Right lobe of liver (tissue), 4 donors: ENCODE measurements around the gene HMGCR.

ENCODE experiments used
- CTCF ChIP-seq, 4 donors: fragments of 200-600 bp in 3 of 4; fragments of 450-650 bp in 1 of 4; IDR thresholded peaks; one replicate each; pipeline versions ENCODE4 v1.5.1 to v1.8.0; 2016 to 2022; ENCODE audit warnings: antibody characterized with exemption in 4 of 4, mild to moderate bottlenecking in 2 of 4
- POLR2A ChIP-seq: fragments of 450-650 bp; IDR thresholded peaks from one replicate; pipeline ENCODE4 v1.6.1; 2017; ENCODE audit warnings: antibody characterized with exemption, mild to moderate bottlenecking
- donor health status: DM: no; HTN: no; CAD: no.
- donor health status: DM: no; HTN: no; CAD: no.
- donor health status: DM: no; HTN: yes; CAD: no.

- TF ChIP-seq CTCF (IDR thresholded peaks at IDR 0.05) (no peak), POLR2A (no peak)
These were observed 30.3 kb upstream of the HMGCR start for GRCh38 chr5:75306746-75307145.
